Liver (tissue), 9 donors: ENCODE data around the gene CDH1. TPM values are rescaled to one million over a fixed set of nuclear protein-coding genes. Genes with fewer than 3 reads are reported as not detected.

Experiments
- DNase-seq: peaks from one replicate; pipeline ENCODE4 v3.0.0-alpha.2; 2017; ENCODE audit warnings: low spot score
- H3K27ac ChIP-seq, 2 donors: one replicate each; pipeline ENCODE4 v1.7.0; 2013; ENCODE audit warnings: inconsistent platforms in 2 of 2, low read length in 2 of 2, control low read depth in 1 of 2, low read depth in 1 of 2, mild to moderate bottlenecking in 1 of 2
- H3K27me3 ChIP-seq, 4 donors: one replicate each; pipeline versions ENCODE4 v1.6.1 to v1.7.0; 2013; ENCODE audit warnings: low read length in 3 of 4, inconsistent platforms in 1 of 4, mild to moderate bottlenecking in 1 of 4, moderate library complexity in 1 of 4; ENCODE audit not compliant: control insufficient read depth in 4 of 4, insufficient read depth in 4 of 4
- H3K36me3 ChIP-seq, 4 donors: one replicate each; pipeline versions ENCODE4 v1.6.1 to v1.7.0; 2013; ENCODE audit warnings: low read length in 3 of 4, mild to moderate bottlenecking in 3 of 4, low read depth in 1 of 4, moderate library complexity in 1 of 4; ENCODE audit not compliant: control insufficient read depth in 4 of 4, insufficient read depth in 3 of 4
- H3K4me1 ChIP-seq, 4 donors: one replicate each; pipeline versions ENCODE4 v1.6.1 to v1.7.0; 2013; ENCODE audit warnings: low read length in 3 of 4, mild to moderate bottlenecking in 3 of 4, moderate library complexity in 1 of 4; ENCODE audit not compliant: control insufficient read depth in 4 of 4, insufficient read depth in 4 of 4
- H3K4me3 ChIP-seq, 3 donors: one replicate each; pipeline versions ENCODE4 v1.6.1 to v1.7.0; 2013; ENCODE audit warnings: low read length in 3 of 3, control low read depth in 1 of 3, low read depth in 1 of 3, mild to moderate bottlenecking in 1 of 3
- H3K9ac ChIP-seq, 2 donors: one replicate each; pipeline ENCODE4 v1.7.0; 2013; ENCODE audit warnings: low read length in 2 of 2, mild to moderate bottlenecking in 2 of 2, moderate library complexity in 2 of 2, control low read depth in 1 of 2, low read depth in 1 of 2
- H3K9me3 ChIP-seq, 4 donors: one replicate each; pipeline versions ENCODE4 v1.6.1 to v1.7.0; 2013; ENCODE audit warnings: low read length in 3 of 4; ENCODE audit not compliant: control insufficient read depth in 4 of 4
- ATF3 ChIP-seq: IDR thresholded peaks from 2 replicates; pipeline ENCODE4 v1.6.1; 2016; ENCODE audit warnings: antibody characterized with exemption
- CTCF ChIP-seq: fragments of 150-350 bp; IDR thresholded peaks from 2 replicates; pipeline ENCODE4 v1.5.1; 2017; ENCODE audit warnings: improper control_type of control experiment, low read depth, low read length; ENCODE audit not compliant: missing input control
- EGR1 ChIP-seq, 2 donors: IDR thresholded peaks; 2 replicates each; pipeline ENCODE4 v1.6.1; 2016 to 2018; ENCODE audit warnings: antibody characterized with exemption in 2 of 2, low read depth in 2 of 2
- FOXA1 ChIP-seq: IDR thresholded peaks from 2 replicates; pipeline ENCODE4 v1.6.1; 2016; ENCODE audit warnings: antibody characterized with exemption
- FOXA2 ChIP-seq: IDR thresholded peaks from 2 replicates; pipeline ENCODE4 v1.6.1; 2016; ENCODE audit warnings: antibody characterized with exemption
- GABPA ChIP-seq, 2 donors: IDR thresholded peaks in 1 of 2; conservative IDR thresholded peaks in 1 of 2; 2 replicates each; pipeline ENCODE4 v1.6.1; 2016; ENCODE audit warnings: antibody characterized with exemption in 2 of 2, mild to moderate bottlenecking in 1 of 2, moderate library complexity in 1 of 2
- HNF4A ChIP-seq, 2 donors: conservative IDR thresholded peaks; 2 replicates each; pipeline ENCODE4 v1.6.1; 2016; ENCODE audit warnings: antibody characterized with exemption in 2 of 2, mild to moderate bottlenecking in 2 of 2
- HNF4G ChIP-seq: IDR thresholded peaks from 2 replicates; pipeline ENCODE4 v1.6.1; 2016; ENCODE audit warnings: antibody characterized with exemption
- JUND ChIP-seq, 2 donors: IDR thresholded peaks; 2 replicates each; pipeline ENCODE4 v1.6.1; 2016; ENCODE audit warnings: antibody characterized with exemption in 2 of 2
- MAX ChIP-seq: IDR thresholded peaks from 2 replicates; pipeline ENCODE4 v1.6.1; 2016; ENCODE audit warnings: antibody characterized with exemption
- NR2F2 ChIP-seq: IDR thresholded peaks from 2 replicates; pipeline ENCODE4 v1.6.1; 2016; ENCODE audit warnings: antibody characterized with exemption
- RAD21 ChIP-seq, 2 donors: IDR thresholded peaks; 2 replicates each; pipeline ENCODE4 v1.6.1; 2016; ENCODE audit warnings: antibody characterized with exemption in 2 of 2, mild to moderate bottlenecking in 2 of 2
- REST ChIP-seq: IDR thresholded peaks from 2 replicates; pipeline ENCODE4 v1.6.1; 2016; ENCODE audit warnings: antibody characterized with exemption, mild to moderate bottlenecking
- RXRA ChIP-seq, 2 donors: IDR thresholded peaks; 2 replicates each; pipeline ENCODE4 v1.6.1; 2017 to 2018; ENCODE audit warnings: antibody characterized with exemption in 2 of 2, mild to moderate bottlenecking in 1 of 2
- SP1 ChIP-seq: IDR thresholded peaks from 2 replicates; pipeline ENCODE4 v1.6.1; 2018; ENCODE audit warnings: antibody characterized with exemption, mild to moderate bottlenecking
- TAF1 ChIP-seq: conservative IDR thresholded peaks from 2 replicates; pipeline ENCODE4 v1.6.1; 2016; ENCODE audit warnings: antibody characterized with exemption, mild to moderate bottlenecking
- YY1 ChIP-seq: IDR thresholded peaks from 2 replicates; pipeline ENCODE4 v1.6.1; 2016; ENCODE audit warnings: antibody characterized with exemption, mild to moderate bottlenecking
- WGBS: extraction: QIAGEN DNeasy Blood & Tissue Kit; methylation state at CpG from one replicate; pipeline ENCODE4 v1.1.7; 2013; 5-methylcytosine and 5-hydroxymethylcytosine counted together
- polyA plus RNA-seq, 2 donors: library from polyadenylated mRNA; stranded (reverse) in 1 of 2; unstranded in 1 of 2; fragments of 200-250 nt in 1 of 2; fragments of >200 nt in 1 of 2; fragmentation: Nextera tagmentation in 1 of 2; extraction: Ambion mirVana in 1 of 2; gene quantifications; one replicate each; pipeline versions ENCODE4 v1.2.1 to v1.2.3, GENCODE V29; 2013 to 2015
- total RNA-seq, 2 donors: library from RNA; depleted of rRNA; stranded (reverse); fragments of >200 nt; gene quantifications; one replicate each; pipeline ENCODE4 v1.2.3, GENCODE V29; 2014
- donor health status: healthy.
- donor health status: healthy.
- donor health status: healthy.
- donor health status: healthy.
- donor health status: healthy.

The CDH1 gene
- total and polyA plus RNA-seq, 4 donors = 21.8 to 69.3 (median 50.3) TPM

- WGBS = 93% methylated on average over 4 of the region's 4 CpGs
- H3K9me3 ChIP-seq = no peaks in the 10 kb centered on the region
- H3K4me1 ChIP-seq = no peaks in the 10 kb centered on the region
- no peak overlapping the region for H3K27ac ChIP-seq
- TF ChIP-seq FOXA1 (no peak), JUND (IDR thresholded peaks at IDR 0.05) (no peak), SP1 (no peak), RXRA (IDR thresholded peaks at IDR 0.05) (no peak), MAX (no peak), GABPA (IDR thresholded peaks at IDR 0.05 in 1 of 2, conservative IDR thresholded peaks at IDR 0.05 in 1 of 2) (no peak), REST (no peak), ATF3 (no peak), HNF4G (no peak), NR2F2 (no peak)
- peaks cover 0 to 14% (median 3%) of the 10 kb centered on the region in 4 donors for H3K36me3 ChIP-seq
- H3K27me3 ChIP-seq = no peaks in the 10 kb centered on the region
- no peak for DNase-seq
- no peak overlapping the region for H3K4me3 ChIP-seq
- H3K9ac ChIP-seq = no peak overlapping the region
Measured at GRCh38 chr16:68859828-68860227, 122.7 kb downstream of the CDH1 start.

- no peak overlapping the region for H3K27ac ChIP-seq
- no peak for DNase-seq
- no peak for TF ChIP-seq RAD21 (IDR thresholded peaks at IDR 0.05)
- no peak for TF ChIP-seq FOXA1
- no peak for TF ChIP-seq TAF1
- no peak for TF ChIP-seq FOXA2
- no peak for TF ChIP-seq YY1
- no peak for TF ChIP-seq RXRA (IDR thresholded peaks at IDR 0.05)
- no peak overlapping the region for H3K4me3 ChIP-seq
- 88% methylated on average over 15 of the region's 15 CpGs for WGBS
- H3K9ac ChIP-seq = no peak overlapping the region
- peaks cover 0 to 14% (median 3%) of the 10 kb centered on the region in 4 donors for H3K36me3 ChIP-seq
- H3K27me3 ChIP-seq = no peaks in the 10 kb centered on the region
- H3K9me3 ChIP-seq = no peaks in the 10 kb centered on the region
- no peaks in the 10 kb centered on the region for H3K4me1 ChIP-seq
Measured at GRCh38 chr16:68860978-68861892, 124.1 kb downstream of the CDH1 start.

GRCh38 chr16:68866933-68867332 lies 129.8 kb downstream of the CDH1 start:
- WGBS = 96% methylated on average over 6 of the region's 6 CpGs
- no peak overlapping the region for H3K9ac ChIP-seq
- H3K27ac ChIP-seq = no peak overlapping the region
- no peaks in the 10 kb centered on the region for H3K27me3 ChIP-seq
- DNase-seq = no peak
- peaks cover 2 to 11% (median 3%) of the 10 kb centered on the region in 4 donors for H3K36me3 ChIP-seq
- H3K9me3 ChIP-seq = no peaks in the 10 kb centered on the region
- H3K4me3 ChIP-seq = no peak overlapping the region
- H3K4me1 ChIP-seq = no peaks in the 10 kb centered on the region
- TF ChIP-seq ATF3 (no peak), FOXA2 (no peak), GABPA (IDR thresholded peaks at IDR 0.05 in 1 of 2, conservative IDR thresholded peaks at IDR 0.05 in 1 of 2) (no peak), TAF1 (no peak), YY1 (no peak), CTCF (no peak), EGR1 (IDR thresholded peaks at IDR 0.05; ENCODE audit: low read depth in 2 of 2) (no peak), HNF4A (conservative IDR thresholded peaks at IDR 0.05) (no peak), HNF4G (no peak), JUND (IDR thresholded peaks at IDR 0.05) (no peak), NR2F2 (no peak), SP1 (no peak), FOXA1 (no peak), RAD21 (IDR thresholded peaks at IDR 0.05) (no peak), MAX (no peak)
